GM20431 (cell line): ENCODE data around the gene CBY1.

Experiments used
- in situ Hi-C: fragments of 300-500 bp; cut with MseI, MboI; formaldehyde crosslinking; loops from one replicate; pipeline ENCODE4 v1.15.0; 2020; ENCODE audit warnings: low sequenced_read_pairs; ENCODE audit not compliant: unreplicated experiment

The CBY1 gene

DNA sequence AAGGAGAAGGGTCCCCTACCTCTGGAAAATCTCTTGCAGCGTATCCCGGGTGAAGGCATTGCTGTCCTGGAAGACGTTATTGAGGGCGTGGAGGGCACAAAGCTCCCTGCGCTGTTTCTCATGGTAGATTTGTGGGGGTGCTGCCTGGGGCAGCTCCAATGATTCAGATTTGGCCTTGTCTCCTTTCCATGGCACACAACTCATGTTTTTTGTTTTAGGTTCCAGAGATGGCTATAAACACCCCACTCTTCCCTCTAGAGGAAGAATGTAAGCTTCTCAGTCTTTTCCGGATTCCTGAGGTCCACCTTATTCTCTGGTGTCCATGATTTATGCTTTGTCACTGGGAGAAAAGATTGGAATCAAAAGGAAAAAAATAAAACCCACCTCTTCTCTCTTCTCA, 43.3 kb downstream of the CBY1 start:
- in situ Hi-C loops: no loop called here

GRCh38 chr22:38700270-38700788, 43.9 kb downstream of the CBY1 start:
- in situ Hi-C loops: no loop called here

DNA sequence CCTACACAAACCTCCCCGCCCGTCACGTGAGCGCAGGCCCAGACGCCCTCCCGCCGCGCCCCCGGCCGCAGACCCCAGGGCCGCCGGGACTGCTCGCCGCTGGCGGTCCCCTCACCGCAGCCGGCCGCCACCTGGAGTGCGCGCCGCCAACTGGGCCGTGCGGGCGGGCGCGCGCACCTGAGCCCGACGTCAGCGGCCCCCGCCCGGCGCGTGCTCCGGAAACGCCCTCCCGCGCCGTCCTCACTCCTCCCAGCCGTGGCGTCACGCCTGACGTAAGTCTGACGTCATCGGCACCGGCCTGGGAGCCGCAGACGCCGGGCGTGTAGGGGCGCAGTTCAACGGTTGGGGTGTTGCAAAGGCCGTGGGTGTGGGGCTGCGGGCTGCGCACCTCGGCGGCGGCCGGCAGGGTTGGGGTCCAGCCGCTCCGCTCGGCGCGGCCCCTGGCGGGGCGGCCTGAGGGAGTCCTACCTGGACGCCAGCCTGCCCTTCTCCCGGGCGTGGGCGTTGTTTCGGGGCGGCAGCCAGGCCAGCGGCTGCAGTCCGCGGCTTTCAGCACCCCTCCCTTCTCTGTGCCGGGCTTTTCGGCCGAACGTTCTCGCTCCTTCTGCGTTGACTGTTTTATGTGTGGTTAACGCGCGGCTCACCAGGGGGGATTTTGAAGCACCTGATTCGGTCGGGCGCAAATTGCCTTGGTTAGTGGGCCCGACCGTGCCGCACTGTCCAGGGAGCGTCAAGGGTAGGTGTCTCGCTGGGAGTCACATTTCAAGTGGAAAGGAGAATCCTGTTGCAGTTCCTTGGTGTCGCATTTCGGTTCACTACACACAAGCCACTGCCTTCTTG, 44.6 kb downstream of the CBY1 start, which contains the start of gene JOSD1:
TSS of gene JOSD1 (minus strand) at position 155 of the 840 bp plus-strand sequence. CDS start 956 bp downstream, outside the sequence.
- in situ Hi-C loops: no loop called here

DNA sequence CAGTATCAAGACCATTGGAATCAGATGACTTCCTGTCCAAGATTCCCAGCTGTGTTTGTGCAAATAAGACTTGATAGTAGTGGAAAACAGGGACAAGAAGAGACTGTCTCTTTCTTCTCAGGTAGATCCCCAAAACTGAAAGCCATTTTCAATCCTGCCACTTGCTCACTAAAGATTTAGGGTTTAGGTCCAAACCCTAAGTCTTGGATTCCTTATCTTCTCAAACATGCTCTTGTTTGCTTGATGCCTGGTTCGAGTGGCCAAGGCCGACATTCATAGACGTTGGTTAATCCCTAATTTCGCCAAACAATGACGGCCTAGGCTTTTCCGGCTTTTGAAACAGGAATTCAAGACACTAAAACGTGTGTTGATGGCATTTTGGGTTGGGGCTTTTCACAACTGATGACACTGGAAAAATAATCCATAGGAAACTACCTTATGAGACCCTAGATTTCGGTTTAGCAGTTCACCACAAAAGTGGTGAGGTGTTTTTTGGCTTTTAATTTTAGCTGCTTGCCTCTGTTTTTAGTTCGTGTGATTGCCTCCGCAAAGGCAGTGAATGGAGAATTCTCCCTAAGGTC, 48.3 kb downstream of the CBY1 start:
- in situ Hi-C loops: no loop called here

- in situ Hi-C loops: no loop called here
These were observed 49.0 kb downstream of the CBY1 start, which contains the start of gene GTPBP1 for GRCh38 chr22:38705235-38706100. GTPBP1 (plus strand) TSS chr22:38705944; CDS start chr22:38705956, 12 bp downstream.

DNA sequence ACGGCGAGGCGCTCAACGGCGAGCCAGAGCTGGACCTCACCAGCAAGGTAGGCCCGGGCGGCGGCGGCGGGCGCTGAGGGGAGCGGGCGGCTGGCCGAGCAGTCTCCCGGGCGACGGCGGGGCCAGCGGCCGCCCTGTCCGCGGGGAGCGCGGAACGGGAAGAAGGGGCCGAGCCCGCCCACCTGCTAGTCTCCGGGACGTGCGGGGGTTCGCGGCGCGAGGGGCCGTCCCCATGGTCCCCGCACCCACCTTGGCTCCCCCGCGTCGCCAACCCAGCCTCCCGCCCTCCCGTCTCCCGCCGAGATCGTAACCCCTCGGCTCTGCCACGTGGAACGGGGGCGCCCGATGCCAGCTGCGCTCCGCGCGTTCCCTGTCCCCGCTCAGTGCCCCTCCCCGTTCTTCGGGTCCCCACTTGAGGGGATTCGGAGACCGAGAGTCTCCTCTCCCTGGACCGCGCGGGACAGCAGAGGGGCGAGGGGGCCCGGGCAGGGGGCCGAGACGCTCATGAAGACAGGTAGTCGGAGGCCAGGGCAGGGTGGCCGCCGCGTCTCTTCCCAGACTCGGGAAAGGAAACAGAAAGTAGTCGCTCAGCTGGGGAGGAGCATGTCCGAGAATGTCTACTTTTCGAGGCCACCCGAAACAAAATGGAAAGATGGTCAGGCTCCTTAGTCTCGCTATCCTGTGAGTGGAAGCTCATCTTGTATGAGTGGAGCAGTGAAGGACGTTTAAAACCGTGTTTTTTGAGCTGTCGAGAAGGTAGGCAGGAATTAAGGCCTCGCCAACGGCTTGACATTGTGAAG, 49.9 kb downstream of the CBY1 start:
- in situ Hi-C loops: no loop called here

GRCh38 chr22:38706901-38707195, 50.4 kb downstream of the CBY1 start:
- in situ Hi-C loops: no loop called here

GRCh38 chr22:38707346-38707745, 50.9 kb downstream of the CBY1 start:
- in situ Hi-C loops: no loop called here

GRCh38 chr22:38707984-38708383, 51.5 kb downstream of the CBY1 start:
- in situ Hi-C loops: no loop called here

DNA sequence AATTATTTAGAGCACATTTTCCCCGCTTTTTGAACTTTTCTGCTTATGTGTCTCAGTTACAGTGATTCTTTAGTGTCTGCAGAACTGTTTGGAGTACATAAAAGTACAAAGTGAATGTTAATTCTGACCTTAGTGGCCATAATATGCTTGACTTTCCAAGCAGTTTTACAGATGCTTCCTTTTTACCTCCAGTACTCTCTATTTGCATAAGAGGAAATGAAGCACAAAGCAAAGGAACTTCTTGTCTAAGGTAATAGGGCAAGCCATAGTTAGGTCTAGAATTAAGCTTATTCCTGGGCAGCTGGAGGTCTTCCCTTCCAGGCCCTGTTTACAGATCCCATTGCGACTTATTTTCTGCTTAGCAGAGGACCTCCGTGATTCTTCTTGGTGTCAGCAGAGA, 52.9 kb downstream of the CBY1 start:
- in situ Hi-C loops: no loop called here

GRCh38 chr22:38710351-38710750, 53.9 kb downstream of the CBY1 start:
- in situ Hi-C loops: no loop called here

GRCh38 chr22:38710866-38711265, 54.4 kb downstream of the CBY1 start:
- in situ Hi-C loops: no loop called here

- in situ Hi-C loops: no loop called here
These were observed 56.2 kb downstream of the CBY1 start for GRCh38 chr22:38712486-38713207.

DNA sequence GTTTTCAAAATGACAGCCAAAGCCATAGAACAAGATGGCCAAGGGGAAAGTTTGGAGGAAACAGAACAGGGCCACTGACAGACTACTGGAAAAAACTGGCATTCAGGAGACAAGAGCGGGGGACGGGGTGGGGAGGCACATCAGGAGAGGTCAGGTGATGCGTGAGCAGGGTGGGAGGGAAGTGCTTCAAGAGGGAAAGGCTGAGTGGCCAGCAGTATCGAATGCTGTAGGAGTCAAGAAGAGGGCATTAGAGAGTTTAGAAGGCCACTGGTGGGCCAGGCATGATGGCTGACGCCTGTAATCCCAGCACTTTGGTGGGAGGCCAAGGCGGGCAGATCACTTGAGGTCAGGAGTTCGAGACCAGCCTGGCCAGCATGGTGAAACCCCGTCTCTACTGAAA, 57.5 kb downstream of the CBY1 start:
- in situ Hi-C loops: no loop called here

- in situ Hi-C loops: no loop called here
These were observed 58.8 kb downstream of the CBY1 start for GRCh38 chr22:38715176-38715764.

DNA sequence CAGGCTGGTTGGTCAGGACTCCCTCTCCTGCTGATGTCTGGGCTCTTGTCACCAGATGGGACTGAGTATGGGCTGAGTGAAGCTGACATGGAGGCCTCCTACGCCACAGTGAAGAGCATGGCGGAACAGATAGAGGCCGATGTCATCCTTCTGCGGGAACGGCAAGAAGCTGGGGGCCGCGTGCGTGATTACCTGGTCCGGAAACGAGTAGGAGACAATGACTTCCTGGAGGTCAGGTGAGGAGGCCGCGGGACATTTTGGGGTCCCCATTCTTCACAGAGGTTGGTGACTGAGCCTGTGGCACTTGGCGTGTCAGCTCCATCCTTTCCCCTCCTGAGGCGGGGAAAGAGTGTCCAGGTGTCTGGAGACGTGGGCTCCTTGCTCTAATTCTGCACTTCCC, 59.4 kb downstream of the CBY1 start:
- in situ Hi-C loops: no loop called here

DNA sequence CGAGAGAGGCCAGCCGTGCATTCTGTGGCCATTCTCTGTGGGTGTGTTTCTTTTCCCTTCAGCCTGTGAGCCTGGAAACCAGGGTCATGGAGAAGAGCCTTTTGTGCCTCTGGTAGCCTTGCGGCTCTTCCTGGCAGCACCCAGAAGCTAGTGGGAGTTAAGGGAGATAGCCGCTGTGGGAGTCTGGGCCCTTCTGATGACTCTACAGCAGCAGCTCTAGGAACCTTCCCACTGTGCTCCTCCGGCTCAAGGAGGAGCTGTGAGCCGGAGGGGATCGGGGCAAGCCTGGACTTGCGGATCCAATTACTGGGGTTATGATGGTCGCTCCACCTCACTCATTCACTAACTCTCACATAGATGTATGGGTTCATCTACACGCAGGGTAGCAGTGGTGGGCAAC, 59.8 kb downstream of the CBY1 start:
- in situ Hi-C loops: no loop called here

DNA sequence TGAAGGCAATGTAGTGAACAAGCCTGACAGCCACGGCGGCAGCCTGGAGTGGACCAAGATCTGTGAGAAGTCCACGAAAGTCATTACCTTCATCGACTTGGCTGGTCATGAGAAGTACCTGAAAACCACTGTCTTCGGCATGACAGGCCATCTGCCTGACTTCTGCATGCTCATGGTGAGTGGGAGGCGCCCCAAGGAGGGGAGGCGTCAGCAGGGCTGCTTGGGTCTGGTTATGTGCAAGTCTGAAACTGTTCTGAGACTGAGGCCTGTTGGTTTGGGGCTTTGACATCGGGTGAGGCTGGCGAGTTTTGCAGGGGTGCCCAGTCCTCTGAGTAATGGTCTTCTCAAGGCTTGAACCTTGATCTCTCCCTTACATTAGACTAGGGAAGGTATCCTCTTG, 60.4 kb downstream of the CBY1 start:
- in situ Hi-C loops: no loop called here

- in situ Hi-C loops: no loop called here
These were observed 60.8 kb downstream of the CBY1 start for GRCh38 chr22:38717244-38717643.
